Spleen (tissue), 11 donors: ENCODE data around the gene CILP. TPM values are rescaled to one million over a fixed set of nuclear protein-coding genes. Genes with fewer than 3 reads are reported as not detected.
"Not testable (repeated sequence)": the region's sequence is repeated elsewhere in the genome, so short reads cannot be mapped to it uniquely, and the experiment has no call there.

Source experiments
- DNase-seq: peaks from one replicate; pipeline ENCODE4 v3.0.0-alpha.2; 2020
- H3K27ac ChIP-seq, 8 donors: fragments of 200-600 bp; sonication (generic) in 7 of 8; 1 replicate in 4 of 8; 2 replicates in 4 of 8; pipeline versions ENCODE4 v1.5.0 to v1.8.0; 2016 to 2021; ENCODE audit warnings: inconsistent platforms in 4 of 8, mild to moderate bottlenecking in 4 of 8, moderate library complexity in 1 of 8
- H3K27me3 ChIP-seq, 7 donors: fragments of 200-600 bp; sonication (generic) in 6 of 7; replicated peaks in 1 of 7; 1 replicate in 4 of 7; 2 replicates in 3 of 7; pipeline versions ENCODE4 v1.5.0 to v1.8.0; 2016 to 2021; ENCODE audit warnings: inconsistent platforms in 3 of 7, mild to moderate bottlenecking in 1 of 7
- H3K36me3 ChIP-seq, 6 donors: fragments of 200-600 bp; sonication (generic) in 5 of 6; 1 replicate in 4 of 6; 2 replicates in 2 of 6; pipeline versions ENCODE4 v1.5.0 to v1.8.0; 2016 to 2021; ENCODE audit warnings: inconsistent platforms in 2 of 6
- H3K4me1 ChIP-seq, 6 donors: fragments of 200-600 bp; sonication (generic) in 5 of 6; 1 replicate in 3 of 6; 2 replicates in 3 of 6; pipeline versions ENCODE4 v1.5.0 to v1.8.0; 2016 to 2021; ENCODE audit warnings: inconsistent platforms in 3 of 6
- H3K4me3 ChIP-seq, 8 donors: fragments of 200-600 bp; sonication (generic) in 7 of 8; 1 replicate in 4 of 8; 2 replicates in 4 of 8; pipeline versions ENCODE4 v1.5.0 to v1.8.0; 2016 to 2021; ENCODE audit warnings: inconsistent platforms in 4 of 8, mild to moderate bottlenecking in 4 of 8, moderate library complexity in 2 of 8
- H3K9me3 ChIP-seq, 8 donors: fragments of 200-600 bp; sonication (generic) in 7 of 8; 1 replicate in 4 of 8; 2 replicates in 4 of 8; pipeline versions ENCODE4 v1.5.0 to v1.8.0; 2016 to 2021; ENCODE audit warnings: inconsistent platforms in 4 of 8
- POLR2A ChIP-seq, 3 donors: fragments of 450-650 bp; IDR thresholded peaks; one replicate each; pipeline ENCODE4 v1.5.1; 2017; ENCODE audit warnings: antibody characterized with exemption in 3 of 3, mild to moderate bottlenecking in 1 of 3
- POLR2AphosphoS5 ChIP-seq, 3 donors: sonication (generic); formaldehyde crosslinking; IDR thresholded peaks; one replicate each; pipeline ENCODE4 v1.5.1; 2017; ENCODE audit warnings: antibody characterized with exemption in 3 of 3
- WGBS, 5 donors: extraction: QIAGEN DNeasy Blood & Tissue Kit in 3 of 5; methylation state at CpG; one replicate each; pipeline versions ENCODE4 v1.1.5 to v1.1.7; 2013 to 2018; 5-methylcytosine and 5-hydroxymethylcytosine counted together
- intact Hi-C: fragments of 100-400 bp; cut with DNase I; formaldehyde crosslinking; loops from one replicate; pipeline ENCODE4 v1.15.0; 2023; ENCODE audit warnings: low total_unique reads
- polyA plus RNA-seq, 3 donors: library from polyadenylated mRNA; stranded (reverse); fragments of 200-250 nt; gene quantifications; one replicate each; pipeline ENCODE4 v1.2.1, GENCODE V29; 2013
- total RNA-seq, 7 donors: library from RNA; depleted of rRNA in 3 of 7; stranded (reverse); fragments of >200 nt in 3 of 7; fragmentation: NEBNext Ultra II Directional in 4 of 7; extraction: Animal tissue kit (Norgen Biotek cat#: 25700) in 4 of 7; gene quantifications; one replicate each; pipeline versions ENCODE4 v1.1.0 to v1.2.1, GENCODE V29; 2016 to 2021
- TF ChIP-seq, protein P1 (sequence below), 11 experiments: fragments of 200-600 bp in 7 of 11; fragments of 450-650 bp in 4 of 11; sonication (generic) in 4 of 11; IDR thresholded peaks in 8 of 11; conservative IDR thresholded peaks in 3 of 11; 1 replicate in 7 of 11; 2 replicates in 4 of 11; pipeline versions ENCODE4 v1.4.0 to v1.8.0; 2016 to 2021; ENCODE audit warnings: antibody characterized with exemption in 11 of 11, inconsistent platforms in 4 of 11, mild to moderate bottlenecking in 1 of 11
- donor health status: healthy with polysubstance abuse.
- donor health status: DM: no; HTN: no; CAD: no; lungs with moderate emphysema.
- donor health status: DM: no; HTN: no; CAD: no.
- donor health status: Bipolar disorder and iron deficiency.
- donor health status: healthy.
- donor health status: DM: no; HTN: no; CAD: no.
- donor health status: DM: yes; HTN: yes; CAD: no.

CILP gene
- total and polyA plus RNA-seq, 10 donors = 0.19 to 3.1 (median 0.41) TPM

DNA sequence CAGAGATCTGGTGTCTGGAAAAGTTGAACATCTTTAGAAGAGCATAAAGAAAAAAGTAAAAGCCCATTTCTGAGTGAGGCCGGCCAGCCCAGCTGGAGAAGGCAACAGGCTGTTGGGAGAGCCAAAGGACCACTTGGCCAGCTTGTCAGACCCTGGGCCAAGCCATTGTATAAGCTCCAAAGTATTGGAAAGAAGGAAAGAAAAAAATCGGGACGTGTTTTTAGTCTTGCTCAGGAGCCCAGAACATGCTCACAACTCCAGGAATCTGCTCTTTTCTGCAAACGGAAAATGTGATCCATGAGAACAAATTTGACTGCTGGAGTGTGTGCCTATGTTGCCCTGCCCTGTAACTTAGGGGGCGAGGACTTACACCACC is 15.7 kb downstream of the CILP start:
- H3K4me1 ChIP-seq = no peaks in the 10 kb centered on the region
- no peaks in the 10 kb centered on the region for H3K9me3 ChIP-seq
- H3K27ac ChIP-seq = no peak overlapping the region
- TF ChIP-seq POLR2AphosphoS5 (IDR thresholded peaks at IDR 0.05) (no peak), POLR2A (IDR thresholded peaks at IDR 0.05) (no peak)
- intact Hi-C loops = no loop called here
- no peaks in the 10 kb centered on the region for H3K27me3 ChIP-seq
- H3K36me3 ChIP-seq = no peaks in the 10 kb centered on the region
- no peak for DNase-seq
- WGBS, 5 donors = 84 to 91% (median 89%) methylated on average over 5 of the region's 5 CpGs
- H3K4me3 ChIP-seq = no peak overlapping the region

DNA sequence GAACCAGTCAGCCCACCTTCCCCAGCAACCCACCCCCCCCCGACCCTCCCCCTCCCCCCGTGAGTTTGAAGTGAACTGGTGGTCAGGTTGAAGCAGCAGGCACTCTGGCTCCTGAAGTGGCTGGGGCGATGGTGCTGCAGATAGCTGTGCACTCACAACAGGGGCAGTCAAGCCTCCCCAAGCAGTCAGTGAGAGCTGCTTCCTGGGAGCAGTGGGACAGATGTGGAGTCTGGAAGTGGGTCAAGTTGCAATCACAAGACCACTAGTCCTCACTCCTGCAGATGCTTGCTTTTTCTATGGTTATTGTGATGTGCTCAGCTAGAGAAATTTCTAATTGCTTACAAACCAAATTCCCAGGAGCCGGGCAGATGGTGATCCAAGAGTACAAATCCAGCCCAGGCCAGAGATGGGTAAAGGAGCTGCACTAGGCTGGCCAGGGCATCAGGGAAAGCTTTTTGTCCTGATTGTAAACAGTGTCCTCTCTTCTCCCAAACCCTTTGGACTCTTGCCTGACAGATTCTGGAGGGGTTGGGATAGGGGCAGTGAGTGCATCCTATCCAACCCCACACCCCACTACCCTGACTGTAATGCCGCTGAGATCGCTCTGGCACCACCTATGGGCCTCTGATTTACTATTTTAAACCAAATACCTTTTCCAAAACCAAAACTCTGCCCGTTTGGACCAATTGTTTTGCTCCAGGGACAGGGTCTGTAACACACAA is 16.3 kb downstream of the CILP start:
- no peak for DNase-seq
- intact Hi-C loops = no loop called here

DNA sequence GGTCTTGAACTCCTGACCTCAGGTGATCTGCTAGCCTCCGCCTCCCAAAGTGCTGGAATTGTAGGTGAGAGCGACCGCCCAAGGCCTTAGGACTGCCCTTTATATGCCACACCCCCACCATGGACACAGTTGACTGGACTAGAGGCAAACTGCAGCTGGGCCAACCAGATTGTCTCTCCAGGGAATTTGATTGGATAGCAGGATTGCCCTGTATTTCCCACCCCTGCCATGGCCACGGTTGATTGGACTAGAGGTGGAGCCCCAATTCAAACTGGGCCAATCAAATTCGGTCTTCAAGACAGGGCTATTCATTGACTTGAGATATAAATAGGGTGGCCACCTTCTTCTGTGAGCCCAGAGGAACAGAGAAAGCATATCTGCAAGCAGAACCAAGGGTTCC is 19.3 kb downstream of the CILP start:
- H3K27me3 ChIP-seq = no peaks in the 10 kb centered on the region
- WGBS, 5 donors = 90 to 94% (median 91%) methylated on average over 4 to 5 of the region's 5 CpGs

More for the DNA sequence above, 16.3 kb downstream of the CILP start:
- Histone ChIP-seq H3K36me3 (no peaks in the 10 kb centered on the region), H3K4me3 (no peak overlapping the region), H3K4me1 (no peaks in the 10 kb centered on the region), H3K27me3 (no peaks in the 10 kb centered on the region), H3K9me3 (no peaks in the 10 kb centered on the region), H3K27ac (no peak overlapping the region)
- 69 to 80% (median 76%) methylated on average over 7 of the region's 7 CpGs for WGBS, 5 donors
- no peak for TF ChIP-seq POLR2A (IDR thresholded peaks at IDR 0.05)
- TF ChIP-seq, protein P1, sequence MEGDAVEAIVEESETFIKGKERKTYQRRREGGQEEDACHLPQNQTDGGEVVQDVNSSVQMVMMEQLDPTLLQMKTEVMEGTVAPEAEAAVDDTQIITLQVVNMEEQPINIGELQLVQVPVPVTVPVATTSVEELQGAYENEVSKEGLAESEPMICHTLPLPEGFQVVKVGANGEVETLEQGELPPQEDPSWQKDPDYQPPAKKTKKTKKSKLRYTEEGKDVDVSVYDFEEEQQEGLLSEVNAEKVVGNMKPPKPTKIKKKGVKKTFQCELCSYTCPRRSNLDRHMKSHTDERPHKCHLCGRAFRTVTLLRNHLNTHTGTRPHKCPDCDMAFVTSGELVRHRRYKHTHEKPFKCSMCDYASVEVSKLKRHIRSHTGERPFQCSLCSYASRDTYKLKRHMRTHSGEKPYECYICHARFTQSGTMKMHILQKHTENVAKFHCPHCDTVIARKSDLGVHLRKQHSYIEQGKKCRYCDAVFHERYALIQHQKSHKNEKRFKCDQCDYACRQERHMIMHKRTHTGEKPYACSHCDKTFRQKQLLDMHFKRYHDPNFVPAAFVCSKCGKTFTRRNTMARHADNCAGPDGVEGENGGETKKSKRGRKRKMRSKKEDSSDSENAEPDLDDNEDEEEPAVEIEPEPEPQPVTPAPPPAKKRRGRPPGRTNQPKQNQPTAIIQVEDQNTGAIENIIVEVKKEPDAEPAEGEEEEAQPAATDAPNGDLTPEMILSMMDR (IDR thresholded peaks at IDR 0.05 in 8 of 11, conservative IDR thresholded peaks at IDR 0.05 in 3 of 11) = no peak
- no peak for TF ChIP-seq POLR2AphosphoS5 (IDR thresholded peaks at IDR 0.05)

DNA sequence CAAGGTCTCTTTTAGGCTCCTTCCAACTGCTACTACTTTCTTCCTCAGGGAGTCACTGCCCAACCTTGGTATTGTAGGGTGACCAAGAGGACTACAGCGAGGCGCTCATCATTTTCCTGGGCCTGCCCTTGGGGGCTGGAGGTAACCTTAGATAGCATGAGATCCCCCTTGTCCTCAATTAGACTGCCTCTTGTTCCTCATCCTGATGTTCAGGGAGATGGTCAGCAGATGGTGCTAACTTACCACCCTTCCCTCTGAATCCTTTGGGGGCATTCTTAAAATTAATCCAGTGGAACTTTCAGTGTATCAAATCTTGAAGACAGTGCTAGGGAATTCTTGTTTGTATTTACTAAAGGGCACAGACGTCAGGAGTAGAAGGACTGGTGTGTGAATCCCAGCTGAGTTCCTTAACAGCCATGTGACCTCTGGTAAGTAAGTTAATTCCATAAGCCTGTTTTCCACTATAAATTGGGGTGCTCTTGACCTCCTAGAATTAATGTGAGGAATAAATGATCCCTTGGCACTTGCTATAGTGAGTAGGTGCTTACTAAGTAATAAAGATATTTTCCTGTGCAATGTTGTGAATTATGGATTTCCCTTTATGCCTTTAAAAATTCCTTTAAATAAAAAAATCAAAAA is 22.1 kb downstream of the CILP start:
- Histone ChIP-seq H3K27ac (no peak overlapping the region), H3K9me3 (no peaks in the 10 kb centered on the region), H3K36me3 (no peaks in the 10 kb centered on the region), H3K27me3 (no peaks in the 10 kb centered on the region), H3K4me3 (no peak overlapping the region), H3K4me1 (peaks cover 0 to 11% (median 6%) of the 10 kb centered on the region in 6 donors)
- no peak for DNase-seq
- 15 to 32% (median 16%) methylated on average over 3 of the region's 3 CpGs for WGBS, 5 donors
- intact Hi-C loops = loop anchor here (5.0 kb wide), 1 partner anchor 98 kb away; the partner anchor contains the start of gene PARP16
- no peak for TF ChIP-seq POLR2AphosphoS5 (IDR thresholded peaks at IDR 0.05)
- TF ChIP-seq, protein P1 (IDR thresholded peaks at IDR 0.05 in 8 of 11, conservative IDR thresholded peaks at IDR 0.05 in 3 of 11) = peak in 9 of 11 experiments; percentile 27 to 58 (median 44)

More for the DNA sequence above, 19.3 kb downstream of the CILP start:
- DNase-seq = peak; percentile 41
- Histone ChIP-seq H3K4me3 (no peak overlapping the region), H3K27ac (no peak overlapping the region), H3K9me3 (no peaks in the 10 kb centered on the region), H3K36me3 (no peaks in the 10 kb centered on the region), H3K4me1 (no peaks in the 10 kb centered on the region)
- TF ChIP-seq POLR2A (IDR thresholded peaks at IDR 0.05) = no peak
- TF ChIP-seq POLR2AphosphoS5 (IDR thresholded peaks at IDR 0.05) = no peak
- TF ChIP-seq, protein P1 (IDR thresholded peaks at IDR 0.05 in 8 of 11, conservative IDR thresholded peaks at IDR 0.05 in 3 of 11) = no peak
- intact Hi-C loops = no loop called here

DNA sequence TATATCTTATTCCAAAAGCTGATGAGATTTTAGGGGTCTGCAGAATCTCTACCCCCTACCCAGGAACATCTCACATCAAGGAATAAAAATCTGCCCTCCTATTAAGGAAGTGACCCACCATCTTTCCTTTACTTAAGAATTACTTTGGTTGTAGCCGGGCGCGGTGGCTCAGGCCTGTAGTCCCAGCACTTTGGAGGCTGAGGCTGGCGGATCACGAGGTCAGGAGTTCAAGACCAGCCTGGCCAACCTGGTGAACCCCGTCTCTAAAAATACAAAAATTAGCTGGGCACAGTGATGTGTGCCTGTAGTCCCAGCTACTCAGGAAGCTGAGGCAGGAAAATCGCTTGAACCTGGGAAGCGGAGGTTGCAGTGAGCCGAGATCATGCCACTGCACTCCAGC is 22.8 kb downstream of the CILP start:
- H3K9me3 ChIP-seq, H3K36me3 ChIP-seq, H3K4me3 ChIP-seq, H3K27ac ChIP-seq, DNase-seq, H3K27me3 ChIP-seq: not testable (repeated sequence)
- peaks cover 3 to 18% (median 13%) of the 10 kb centered on the region in 6 donors for H3K4me1 ChIP-seq
- intact Hi-C loops = loop anchor here (5.0 kb wide), 1 partner anchor 99 kb away; the partner anchor contains the start of gene PARP16
- 63 to 79% (median 78%) methylated on average over 9 of the region's 9 CpGs for WGBS, 5 donors
